Endothelial cell of coronary artery (primary cell): Measurements from ENCODE around the gene F2RL1. TPM values are rescaled to one million over a fixed set of nuclear protein-coding genes. Genes with fewer than 3 reads are reported as not detected.

Source experiments
- total RNA-seq: library from RNA; depleted of rRNA; stranded (reverse); fragments of >200 nt; gene quantifications from 2 replicates; pipeline ENCODE4 v1.2.3, GENCODE V29; 2014

F2RL1 gene
- 19.3 and 64.2 TPM in 2 replicates for total RNA-seq

GRCh38 chr5:76818844-76819831 lies at the start of gene F2RL1:
F2RL1 (plus strand) TSS chr5:76819030; CDS start chr5:76819183, 153 bp downstream.

GRCh38 chr5:76849419-76850291 lies 30.8 kb downstream of the F2RL1 start, which contains the start of gene S100Z:
S100Z (plus strand) TSS chr5:76850014; CDS start chr5:76875360, 25,346 bp downstream.

Other genes with a start within 250 kb of the F2RL1 start
- 1.1 and 1.6 TPM in 2 replicates for gene F2RL2, start 195.6 kb upstream of the F2RL1 start, total RNA-seq
- 113 and 122 TPM in 2 replicates for gene F2R, start 102.9 kb upstream of the F2RL1 start, total RNA-seq
- not detected in 2 replicates for gene S100Z, start 31.0 kb downstream of the F2RL1 start, total RNA-seq
- gene CRHBP, start 134.0 kb downstream of the F2RL1 start, total RNA-seq: under 0.01 and 3.1 TPM in 2 replicates
- 19.3 and 26.9 TPM in 2 replicates for gene AGGF1, start 211.4 kb downstream of the F2RL1 start, total RNA-seq